Measurements from ENCODE around the gene KIF12.

Gene KIF12

GRCh38 chr9:114102484-114102883, 3.4 kb upstream of the KIF12 start:
- DNase-seq = no peak

- no peak for DNase-seq
These were observed 1.4 kb upstream of the KIF12 start for GRCh38 chr9:114100536-114100935.

- no peak for DNase-seq
These were observed 678 bp upstream of the KIF12 start for GRCh38 chr9:114099669-114100270.

GRCh38 chr9:114098021-114098935, 814 bp downstream of the KIF12 start:
- DNase-seq = peak; percentile 63

- no peak for DNase-seq
These were observed 1.5 kb downstream of the KIF12 start for GRCh38 chr9:114097613-114098020.

- no peak for DNase-seq
These were observed 2.1 kb downstream of the KIF12 start for GRCh38 chr9:114096866-114097612.

GRCh38 chr9:114096041-114096511, 3.0 kb downstream of the KIF12 start:
- DNase-seq = peak; percentile 30

- no peak for DNase-seq
These were observed 4.1 kb downstream of the KIF12 start for GRCh38 chr9:114094971-114095370.

GRCh38 chr9:114093761-114094505, 5.2 kb downstream of the KIF12 start:
- DNase-seq = no peak

- no peak for DNase-seq
These were observed 6.0 kb downstream of the KIF12 start for GRCh38 chr9:114093031-114093471.

GRCh38 chr9:114092336-114092735, 6.8 kb downstream of the KIF12 start:
- DNase-seq = no peak

- DNase-seq = no peak
These were observed 7.4 kb downstream of the KIF12 start for GRCh38 chr9:114091711-114092110.

GRCh38 chr9:114090798-114091197, 8.3 kb downstream of the KIF12 start:
- DNase-seq = no peak

- DNase-seq = no peak
These were observed 9.8 kb downstream of the KIF12 start for GRCh38 chr9:114089206-114089840.

GRCh38 chr9:114088571-114089170, 10.4 kb downstream of the KIF12 start:
- no peak for DNase-seq

- DNase-seq = no peak
These were observed 11.4 kb downstream of the KIF12 start for GRCh38 chr9:114087721-114088120.

- no peak for DNase-seq
These were observed 12.5 kb downstream of the KIF12 start for GRCh38 chr9:114086607-114087006.

GRCh38 chr9:114086009-114086408, 13.1 kb downstream of the KIF12 start:
- DNase-seq = no peak

- no peak for DNase-seq
These were observed 13.7 kb downstream of the KIF12 start for GRCh38 chr9:114085387-114085789.

- no peak for DNase-seq
These were observed 14.6 kb downstream of the KIF12 start for GRCh38 chr9:114084282-114085073.

- no peak for DNase-seq
These were observed 15.4 kb downstream of the KIF12 start for GRCh38 chr9:114083666-114084065.
